HG02885 (cell line): ENCODE data around the gene CRACR2A.

ENCODE experiments used
- ATAC-seq: cut with Tn5 transposase; IDR thresholded peaks from one replicate; pipeline ENCODE4 v1.9.1; 2021; ENCODE audit warnings: mild to moderate bottlenecking; ENCODE audit not compliant: unreplicated experiment, poor library complexity

Gene CRACR2A

GRCh38 chr12:3602488-3602887, 150.4 kb downstream of the CRACR2A start:
- no peak for ATAC-seq

GRCh38 chr12:3601461-3602150, 151.3 kb downstream of the CRACR2A start:
- ATAC-seq = no peak

DNA sequence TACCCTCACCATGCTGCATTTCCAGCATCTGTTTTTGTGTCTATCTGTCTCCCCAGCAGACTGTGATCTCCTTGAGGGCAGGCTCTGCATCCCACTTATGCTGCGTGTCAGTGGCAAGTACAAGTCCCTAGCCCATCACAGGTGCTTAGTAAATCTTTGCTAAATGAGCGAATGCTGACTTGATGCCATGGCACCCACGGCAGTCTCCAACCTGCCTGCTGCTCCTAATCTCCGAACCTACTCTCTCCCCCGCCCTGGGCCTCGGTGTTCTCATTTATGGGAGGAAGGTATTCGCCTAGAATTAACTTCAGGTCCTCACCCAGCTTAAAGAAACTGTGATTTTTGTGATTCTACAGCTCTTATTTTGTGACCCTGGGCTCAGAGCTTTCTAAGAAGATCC, 152.0 kb downstream of the CRACR2A start:
- ATAC-seq = no peak

- ATAC-seq = no peak
Observed at GRCh38 chr12:3600039-3600720, 152.7 kb downstream of the CRACR2A start.

DNA sequence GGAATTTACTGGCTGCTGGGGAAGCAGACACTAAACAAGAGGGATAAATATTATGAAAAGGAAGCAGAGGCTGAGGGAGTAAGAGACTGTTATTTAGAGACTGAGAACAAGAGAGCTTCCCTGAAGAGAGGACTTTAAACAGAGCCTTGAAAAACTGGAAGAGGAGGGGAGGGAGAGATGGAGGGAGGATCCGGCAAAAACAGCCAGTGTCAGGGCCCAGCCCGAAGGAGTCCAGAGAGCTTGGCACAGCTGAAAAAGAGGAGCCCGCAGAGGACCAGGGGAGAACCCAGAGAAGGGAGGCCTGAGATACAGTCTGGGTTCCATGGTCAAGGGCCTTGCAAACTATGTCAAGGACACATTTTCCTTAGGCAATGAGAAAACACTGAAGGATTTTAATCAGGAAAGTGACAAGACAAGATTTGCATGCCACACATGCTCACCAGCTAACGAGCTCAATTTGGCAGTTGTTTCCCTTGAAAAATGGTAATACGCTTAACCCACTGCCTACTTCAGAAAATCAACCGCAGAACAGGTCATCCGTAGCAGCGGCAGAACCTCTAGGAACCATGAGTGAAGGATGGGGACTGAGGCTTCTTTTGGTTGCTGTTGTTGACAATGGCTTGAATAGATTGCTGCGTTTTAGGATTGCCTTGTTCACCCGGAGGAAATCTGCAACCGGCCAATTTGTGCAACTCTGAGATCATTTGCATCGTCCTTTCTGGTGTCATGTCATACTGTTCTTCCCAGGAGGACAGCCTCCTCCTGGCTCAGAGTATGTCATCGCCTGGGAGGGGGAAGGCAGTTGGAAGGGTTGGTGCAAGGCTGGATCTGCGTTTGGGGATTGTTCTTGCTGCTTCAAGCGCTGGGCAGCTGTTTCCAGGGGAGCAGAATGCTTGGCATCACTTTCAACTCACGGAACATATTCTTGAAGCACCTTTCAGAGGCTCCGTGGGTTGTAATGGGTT, 153.7 kb downstream of the CRACR2A start:
- ATAC-seq = no peak

DNA sequence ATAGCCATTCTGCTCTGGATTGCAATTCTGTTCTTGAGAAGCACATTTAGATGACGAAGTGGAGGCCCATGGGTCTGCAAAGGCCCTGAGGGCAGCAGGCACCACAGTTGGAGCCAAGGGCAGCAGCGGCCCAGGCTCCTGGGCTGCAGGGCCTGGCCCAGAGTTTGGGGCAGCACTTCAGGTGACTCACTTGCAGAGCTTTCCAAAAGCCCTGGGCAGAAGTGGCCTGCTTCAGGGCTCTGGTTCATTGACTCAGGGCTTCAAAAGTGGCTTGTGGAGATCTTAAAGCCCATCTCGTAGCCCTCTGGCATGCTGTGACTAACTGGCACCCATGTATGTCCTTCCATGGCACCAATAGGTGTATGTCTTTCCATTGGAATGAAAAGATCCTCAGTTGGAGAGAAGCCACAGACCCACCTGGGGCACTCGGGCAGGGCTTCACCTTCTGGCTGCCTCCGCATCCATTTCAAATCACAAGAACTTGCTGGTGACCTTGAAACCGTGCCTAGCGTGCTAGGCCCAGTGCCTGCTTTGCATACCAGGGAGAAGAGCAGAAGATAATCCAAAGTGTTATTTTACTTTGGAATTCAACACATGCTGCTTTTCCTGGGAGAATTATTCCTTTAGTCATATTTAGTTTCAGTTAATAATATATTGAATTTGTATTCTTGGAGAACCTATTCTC, 155.2 kb downstream of the CRACR2A start:
- no peak for ATAC-seq

GRCh38 chr12:3596703-3597415, 156.1 kb downstream of the CRACR2A start:
- no peak for ATAC-seq

- ATAC-seq = no peak
Observed at GRCh38 chr12:3595721-3596120, 157.2 kb downstream of the CRACR2A start.

DNA sequence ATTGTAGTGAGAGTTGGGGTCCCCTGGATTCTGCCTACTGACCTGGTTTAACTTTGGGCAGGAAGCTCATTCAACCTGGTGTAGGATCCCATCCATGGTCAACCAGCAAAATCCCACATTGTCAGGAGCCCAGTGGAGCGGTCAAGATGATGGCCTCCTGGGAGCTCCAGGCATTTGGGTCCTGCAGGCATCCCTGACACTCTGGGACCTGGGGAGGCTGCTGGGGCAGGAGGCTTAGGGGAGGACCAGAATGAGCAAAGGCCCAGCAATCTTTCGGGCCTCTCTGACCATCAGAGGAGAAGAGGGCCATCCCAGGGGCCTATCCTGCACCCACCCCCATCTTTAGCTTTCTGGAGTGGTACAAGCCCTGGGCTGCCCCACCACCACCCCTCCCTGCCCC, 157.9 kb downstream of the CRACR2A start:
- ATAC-seq = no peak

GRCh38 chr12:3593906-3594483, 158.9 kb downstream of the CRACR2A start:
- ATAC-seq = no peak

- no peak for ATAC-seq
Observed at GRCh38 chr12:3592856-3593625, 159.9 kb downstream of the CRACR2A start.

DNA sequence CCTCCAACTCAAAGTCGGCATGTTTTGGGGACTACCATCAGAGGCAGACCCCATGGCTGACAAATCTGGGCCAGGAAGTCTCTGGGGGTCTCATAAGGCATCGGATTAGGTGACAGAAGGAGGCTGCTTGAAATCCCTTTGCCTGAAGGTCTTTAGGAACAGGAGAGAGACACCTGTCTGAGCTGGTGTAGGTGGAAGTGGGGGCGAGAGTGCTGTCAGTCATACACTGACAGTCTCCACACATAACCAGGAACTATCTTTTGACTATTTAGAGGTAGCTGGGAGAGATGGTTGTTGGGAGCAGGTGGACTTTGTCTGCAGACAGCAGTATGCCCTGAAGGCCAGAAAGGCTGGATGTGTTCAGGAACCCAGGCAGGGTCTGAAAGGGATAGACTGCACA, 163.2 kb downstream of the CRACR2A start:
- ATAC-seq = no peak

- ATAC-seq = no peak
Observed at GRCh38 chr12:3587402-3588013, 165.4 kb downstream of the CRACR2A start.

- ATAC-seq = no peak
Observed at GRCh38 chr12:3583656-3584334, 169.1 kb downstream of the CRACR2A start.

DNA sequence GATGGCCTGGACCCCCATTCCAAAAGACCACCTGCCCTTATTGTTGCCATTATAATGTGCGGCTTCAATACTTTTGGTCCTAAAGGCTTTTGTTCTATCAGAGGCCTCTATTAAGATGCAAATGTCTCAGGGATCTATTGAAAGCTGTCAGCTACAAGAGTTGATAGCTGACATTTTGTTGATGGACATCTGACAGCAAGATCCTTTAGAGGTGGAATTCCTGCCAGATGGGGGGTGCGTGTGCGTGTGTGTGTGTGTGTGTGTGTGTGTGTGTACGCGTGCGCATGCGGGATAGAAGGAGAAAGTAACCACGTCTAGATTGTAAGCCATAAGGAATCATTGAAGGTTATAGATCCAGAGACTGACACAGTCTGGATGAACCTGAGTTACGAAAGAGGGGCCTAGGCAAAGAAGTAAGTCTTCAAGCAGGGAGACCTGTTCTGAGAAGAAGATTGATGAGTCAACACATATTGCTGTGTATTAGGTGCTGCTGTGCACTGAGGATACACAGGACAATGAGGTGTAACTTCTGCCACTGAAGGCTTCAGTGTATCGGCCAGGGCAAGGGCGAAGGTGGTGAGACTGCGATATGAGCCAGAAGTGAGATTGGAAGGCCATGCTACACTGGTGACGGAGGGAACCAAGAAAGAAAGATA, 172.7 kb downstream of the CRACR2A start:
- no peak for ATAC-seq

DNA sequence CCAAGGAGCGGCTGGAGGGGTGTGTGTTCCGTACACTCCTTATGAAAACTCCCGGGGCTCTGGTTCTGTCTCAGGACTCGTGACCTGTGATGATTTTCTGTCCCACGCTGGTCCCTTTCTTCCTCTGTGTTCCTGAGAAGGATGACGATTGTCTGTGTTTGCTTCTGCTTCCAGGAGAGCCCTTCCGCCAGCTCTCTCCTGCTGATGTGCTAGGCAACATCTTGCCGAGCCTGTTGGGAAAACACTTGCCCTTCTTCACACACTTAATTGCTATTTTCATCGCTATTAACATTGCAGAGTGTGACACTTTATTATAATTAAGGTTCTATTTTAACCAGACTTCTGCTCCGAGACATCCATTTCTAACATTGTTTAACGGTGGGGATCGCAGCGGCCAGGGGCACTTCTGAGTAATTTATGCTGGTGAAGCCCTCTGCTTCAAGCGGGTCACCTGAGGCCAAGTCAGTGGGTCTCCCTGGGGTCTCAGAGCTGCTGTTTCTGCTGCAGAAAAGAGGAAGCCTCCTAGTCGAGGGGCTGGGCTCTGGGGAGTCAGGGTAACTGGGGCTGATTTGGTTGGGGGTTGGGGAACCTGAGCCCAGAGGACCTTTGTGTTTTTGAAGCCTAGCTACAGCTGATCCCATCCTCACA, 173.3 kb downstream of the CRACR2A start:
- ATAC-seq = no peak

DNA sequence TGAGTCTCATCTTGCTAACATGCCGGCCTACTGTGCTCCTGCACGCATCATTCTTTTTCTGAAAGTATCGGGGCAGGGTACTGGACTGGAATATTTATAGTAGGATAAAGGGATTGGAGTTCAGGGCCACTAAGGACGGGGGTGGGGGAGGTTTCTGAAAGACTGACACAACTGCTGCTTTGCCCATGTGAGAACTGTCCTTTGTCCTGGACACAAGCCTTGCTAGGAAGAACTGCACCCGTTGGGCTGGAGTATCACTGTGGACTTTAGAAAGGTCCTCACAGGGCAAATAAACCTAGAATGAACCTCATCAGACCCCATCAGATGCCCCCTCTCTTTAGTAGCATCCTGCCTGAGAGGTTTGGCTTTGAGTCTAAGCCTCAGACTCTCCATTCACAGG, 174.4 kb downstream of the CRACR2A start:
- ATAC-seq = no peak
